K562 (cell line): ENCODE results near the gene PGAM2. TPM values are rescaled to one million over a fixed set of nuclear protein-coding genes. Genes with fewer than 3 reads are reported as not detected.

Source experiments
- GABPB1 ChIP-seq: sonication (generic); formaldehyde crosslinking; IDR thresholded peaks from 2 replicates; pipeline ENCODE4 v1.8.0; 2022; ENCODE audit warnings: mild to moderate bottlenecking, missing genetic modification reagents
- GTF2A2 ChIP-seq: IDR thresholded peaks from 2 replicates; pipeline ENCODE4 v1.6.1; 2016; ENCODE audit warnings: mild to moderate bottlenecking, missing genetic modification characterization, missing compliant biosample characterization
- HNRNPL ChIP-seq: fragments of 200-400 bp; formaldehyde crosslinking; IDR thresholded peaks from 2 replicates; pipeline ENCODE4 v1.6.1; 2017; ENCODE audit warnings: low read depth, mild to moderate bottlenecking, low read length
- JUN ChIP-seq, 2 experiments: sonication (generic) in 1 of 2; formaldehyde crosslinking in 1 of 2; IDR thresholded peaks; 2 replicates each; pipeline versions ENCODE4 v1.6.1 to v1.8.0; 2012 to 2022; ENCODE audit warnings: borderline replicate concordance in 2 of 2, mild to moderate bottlenecking in 2 of 2, improper control_type of control experiment in 1 of 2, low read depth in 1 of 2, low read length in 1 of 2, missing genetic modification reagents in 1 of 2
- MTA3 ChIP-seq: fragments of 450-650 bp; formaldehyde crosslinking; IDR thresholded peaks from 2 replicates; pipeline ENCODE4 v1.6.1; 2017; ENCODE audit warnings: mild to moderate bottlenecking, borderline replicate concordance
- NCOA2 ChIP-seq, 2 experiments: fragments of 450-650 bp; IDR thresholded peaks; 2 replicates each; pipeline ENCODE4 v1.6.1; 2018; ENCODE audit warnings: mild to moderate bottlenecking in 2 of 2, moderate library complexity in 1 of 2; ENCODE audit not compliant: partially characterized antibody in 2 of 2
- NCOA6 ChIP-seq: fragments of 450-650 bp; IDR thresholded peaks from 2 replicates; pipeline ENCODE4 v1.6.1; 2017; ENCODE audit warnings: mild to moderate bottlenecking
- RFX5 ChIP-seq: IDR thresholded peaks from 2 replicates; pipeline ENCODE4 v1.6.1; 2011; ENCODE audit warnings: low read depth, mild to moderate bottlenecking, improper control_type of control experiment, low read length
- TBP ChIP-seq: optimal IDR thresholded peaks from 2 replicates; pipeline ENCODE3; 2011; ENCODE audit warnings: low read depth, low read length, improper control_type of control experiment
- TEAD4 ChIP-seq, 2 experiments: sonication (generic) in 1 of 2; formaldehyde crosslinking in 1 of 2; IDR thresholded peaks; 2 replicates each; pipeline versions ENCODE4 v1.6.1 to v1.8.0; 2012 to 2022; ENCODE audit warnings: borderline replicate concordance in 1 of 2, inconsistent platforms in 1 of 2, low read length in 1 of 2, mild to moderate bottlenecking in 1 of 2, missing genetic modification reagents in 1 of 2
- polyA plus RNA-seq, 8 experiments: library from polyadenylated mRNA; depleted of rRNA in 4 of 8; stranded (reverse) in 5 of 8; unstranded in 3 of 8; fragments of >200 nt; fragmentation: Nextera tagmentation in 2 of 8; fragmentation: Illumina TruSeq in 1 of 8; extraction: Ambion mirVana in 2 of 8; extraction: Trizol in 1 of 8; gene quantifications; 2 replicates each; pipeline versions ENCODE4 v1.2.1 to v1.2.3, GENCODE V29; 2011 to 2014; ENCODE audit warnings: inconsistent platforms in 1 of 8, missing spikeins in 1 of 8
- total RNA-seq, 7 experiments: library from RNA; depleted of rRNA in 6 of 7; stranded (reverse); fragments of >200 nt in 6 of 7; fragmentation: Illumina TruSeq in 2 of 7; extraction: Trizol in 2 of 7; gene quantifications; 2 replicates each; pipeline versions ENCODE4 v1.2.1 to v1.2.3, GENCODE V29; 2011 to 2021; ENCODE audit warnings: low replicate concordance in 1 of 7
- TF ChIP-seq, protein P1 (sequence below): fragments of 250-450 bp; sonication (Bioruptor Pico); IDR thresholded peaks from 2 replicates; pipeline ENCODE4 v1.5.0; 2020; ENCODE audit warnings: mild to moderate bottlenecking
- TF ChIP-seq, protein P2 (sequence below): fragments of 450-650 bp; IDR thresholded peaks from 2 replicates; pipeline ENCODE4 v1.6.1; 2018; ENCODE audit not compliant: partially characterized antibody
- TF ChIP-seq, protein P3 (sequence below): fragments of 450-650 bp; IDR thresholded peaks from 2 replicates; pipeline ENCODE4 v1.6.1; 2018; ENCODE audit warnings: mild to moderate bottlenecking, low read depth; ENCODE audit not compliant: partially characterized antibody
- TF ChIP-seq, protein P4 (sequence below): fragments of 200-800 bp; sonication (Bioruptor generic); IDR thresholded peaks from 2 replicates; pipeline ENCODE4 v1.6.1; 2017; ENCODE audit warnings: missing genetic modification characterization, missing compliant biosample characterization
- TF ChIP-seq, protein P5 (sequence below): fragments of 250-450 bp; sonication (Bioruptor Pico); IDR thresholded peaks from 2 replicates; pipeline ENCODE4 v1.4.0; 2020; ENCODE audit warnings: mild to moderate bottlenecking

PGAM2 gene
- total and polyA plus RNA-seq, 9 of the 15 experiments (the other 6 are each of a cell fraction or from before 2014, with no cell fraction given) = not detected

DNA sequence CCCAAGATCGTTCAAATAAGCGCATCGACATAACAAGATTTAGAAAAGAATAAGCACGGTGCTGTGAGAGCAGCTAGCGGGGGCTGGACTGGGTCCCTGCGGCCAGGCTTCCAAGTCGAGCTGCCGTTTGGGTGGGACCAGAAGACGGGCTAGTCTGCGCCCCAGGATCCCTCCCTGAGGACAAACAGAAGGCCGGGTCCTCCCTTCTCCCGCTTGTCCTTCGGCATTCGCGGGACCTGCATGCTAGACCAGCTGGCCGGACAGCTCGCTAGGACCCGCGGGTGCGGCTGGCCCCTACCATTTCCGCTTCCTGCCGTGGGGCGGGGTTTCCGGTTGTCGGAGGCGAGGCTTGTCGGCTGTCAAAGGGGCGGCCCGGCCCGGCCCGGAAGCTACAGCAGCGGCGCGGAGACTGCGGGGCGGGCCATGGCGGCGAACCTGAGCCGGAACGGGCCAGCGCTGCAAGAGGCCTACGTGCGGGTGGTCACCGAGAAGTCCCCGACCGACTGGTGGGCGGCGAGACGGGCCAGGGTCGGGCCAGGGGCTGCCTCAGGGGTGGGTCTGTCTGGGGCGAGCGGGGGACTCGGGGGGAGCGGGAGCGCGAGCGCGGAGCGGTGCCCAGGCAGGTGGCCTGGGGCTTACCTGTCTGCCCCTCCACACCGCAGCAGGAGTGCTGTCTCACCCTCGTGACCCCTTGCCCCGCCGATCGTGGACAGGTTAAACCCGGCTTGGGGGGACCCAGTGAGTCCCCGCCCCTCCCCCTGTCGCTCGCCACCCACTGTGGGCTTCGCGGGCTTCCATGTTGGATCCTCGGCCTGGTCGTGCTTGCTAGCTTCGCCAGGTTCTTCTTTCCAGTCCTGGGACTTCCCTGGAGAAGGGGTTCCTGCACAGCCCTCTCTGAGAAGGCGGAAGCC lies 20.8 kb downstream of the PGAM2 start, which contains the start of gene DBNL (continued):
- TF ChIP-seq, protein P1, sequence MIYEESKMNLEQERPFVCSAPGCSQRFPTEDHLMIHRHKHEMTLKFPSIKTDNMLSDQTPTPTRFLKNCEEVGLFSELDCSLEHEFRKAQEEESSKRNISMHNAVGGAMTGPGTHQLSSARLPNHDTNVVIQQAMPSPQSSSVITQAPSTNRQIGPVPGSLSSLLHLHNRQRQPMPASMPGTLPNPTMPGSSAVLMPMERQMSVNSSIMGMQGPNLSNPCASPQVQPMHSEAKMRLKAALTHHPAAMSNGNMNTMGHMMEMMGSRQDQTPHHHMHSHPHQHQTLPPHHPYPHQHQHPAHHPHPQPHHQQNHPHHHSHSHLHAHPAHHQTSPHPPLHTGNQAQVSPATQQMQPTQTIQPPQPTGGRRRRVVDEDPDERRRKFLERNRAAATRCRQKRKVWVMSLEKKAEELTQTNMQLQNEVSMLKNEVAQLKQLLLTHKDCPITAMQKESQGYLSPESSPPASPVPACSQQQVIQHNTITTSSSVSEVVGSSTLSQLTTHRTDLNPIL (CRISPR knock-in tag) = no peak
- TF ChIP-seq HNRNPL (no peak), GTF2A2 (tag) (no peak), TBP (peak; percentile 60), GABPB1 (peak; percentile 98), TEAD4 (IDR thresholded peaks at IDR 0.05; ENCODE audit: low read length) (peak; percentile 26; the same call in 1 of the 2 replicates), TEAD4 (CRISPR knock-in tag; IDR thresholded peaks at IDR 0.05; ENCODE audit: borderline replicate concordance) (no peak), NCOA6 (no peak), JUN (IDR thresholded peaks at IDR 0.05; ENCODE audit: borderline replicate concordance, low read depth, low read length) (no peak), JUN (CRISPR knock-in tag; IDR thresholded peaks at IDR 0.05; ENCODE audit: borderline replicate concordance) (0 out of 2 replicates have a peak, but pooled peaks have one; percentile 22), MTA3 (peak; percentile 62; the same call in 1 of the 2 replicates), RFX5 (no peak), NCOA2 (IDR thresholded peaks at IDR 0.05; ENCODE audit: partially characterized antibody in 2 of 2) (no peak)
- TF ChIP-seq, protein P2, sequence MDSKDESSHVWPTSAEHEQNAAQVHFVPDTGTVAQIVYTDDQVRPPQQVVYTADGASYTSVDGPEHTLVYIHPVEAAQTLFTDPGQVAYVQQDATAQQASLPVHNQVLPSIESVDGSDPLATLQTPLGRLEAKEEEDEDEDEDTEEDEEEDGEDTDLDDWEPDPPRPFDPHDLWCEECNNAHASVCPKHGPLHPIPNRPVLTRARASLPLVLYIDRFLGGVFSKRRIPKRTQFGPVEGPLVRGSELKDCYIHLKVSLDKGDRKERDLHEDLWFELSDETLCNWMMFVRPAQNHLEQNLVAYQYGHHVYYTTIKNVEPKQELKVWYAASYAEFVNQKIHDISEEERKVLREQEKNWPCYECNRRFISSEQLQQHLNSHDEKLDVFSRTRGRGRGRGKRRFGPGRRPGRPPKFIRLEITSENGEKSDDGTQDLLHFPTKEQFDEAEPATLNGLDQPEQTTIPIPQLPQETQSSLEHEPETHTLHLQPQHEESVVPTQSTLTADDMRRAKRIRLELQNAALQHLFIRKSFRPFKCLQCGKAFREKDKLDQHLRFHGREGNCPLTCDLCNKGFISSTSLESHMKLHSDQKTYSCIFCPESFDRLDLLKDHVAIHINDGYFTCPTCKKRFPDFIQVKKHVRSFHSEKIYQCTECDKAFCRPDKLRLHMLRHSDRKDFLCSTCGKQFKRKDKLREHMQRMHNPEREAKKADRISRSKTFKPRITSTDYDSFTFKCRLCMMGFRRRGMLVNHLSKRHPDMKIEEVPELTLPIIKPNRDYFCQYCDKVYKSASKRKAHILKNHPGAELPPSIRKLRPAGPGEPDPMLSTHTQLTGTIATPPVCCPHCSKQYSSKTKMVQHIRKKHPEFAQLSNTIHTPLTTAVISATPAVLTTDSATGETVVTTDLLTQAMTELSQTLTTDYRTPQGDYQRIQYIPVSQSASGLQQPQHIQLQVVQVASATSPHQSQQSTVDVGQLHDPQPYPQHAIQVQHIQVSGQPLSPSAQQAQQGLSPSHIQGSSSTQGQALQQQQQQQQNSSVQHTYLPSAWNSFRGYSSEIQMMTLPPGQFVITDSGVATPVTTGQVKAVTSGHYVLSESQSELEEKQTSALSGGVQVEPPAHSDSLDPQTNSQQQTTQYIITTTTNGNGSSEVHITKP = peak; percentile 9
- TF ChIP-seq, protein P3, sequence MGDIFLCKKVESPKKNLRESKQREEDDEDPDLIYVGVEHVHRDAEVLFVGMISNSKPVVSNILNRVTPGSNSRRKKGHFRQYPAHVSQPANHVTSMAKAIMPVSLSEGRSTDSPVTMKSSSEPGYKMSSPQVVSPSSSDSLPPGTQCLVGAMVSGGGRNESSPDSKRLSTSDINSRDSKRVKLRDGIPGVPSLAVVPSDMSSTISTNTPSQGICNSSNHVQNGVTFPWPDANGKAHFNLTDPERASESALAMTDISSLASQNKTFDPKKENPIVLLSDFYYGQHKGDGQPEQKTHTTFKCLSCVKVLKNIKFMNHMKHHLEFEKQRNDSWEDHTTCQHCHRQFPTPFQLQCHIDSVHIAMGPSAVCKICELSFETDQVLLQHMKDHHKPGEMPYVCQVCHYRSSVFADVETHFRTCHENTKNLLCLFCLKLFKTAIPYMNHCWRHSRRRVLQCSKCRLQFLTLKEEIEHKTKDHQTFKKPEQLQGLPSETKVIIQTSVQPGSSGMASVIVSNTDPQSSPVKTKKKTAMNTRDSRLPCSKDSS = no peak
- TF ChIP-seq, protein P4, sequence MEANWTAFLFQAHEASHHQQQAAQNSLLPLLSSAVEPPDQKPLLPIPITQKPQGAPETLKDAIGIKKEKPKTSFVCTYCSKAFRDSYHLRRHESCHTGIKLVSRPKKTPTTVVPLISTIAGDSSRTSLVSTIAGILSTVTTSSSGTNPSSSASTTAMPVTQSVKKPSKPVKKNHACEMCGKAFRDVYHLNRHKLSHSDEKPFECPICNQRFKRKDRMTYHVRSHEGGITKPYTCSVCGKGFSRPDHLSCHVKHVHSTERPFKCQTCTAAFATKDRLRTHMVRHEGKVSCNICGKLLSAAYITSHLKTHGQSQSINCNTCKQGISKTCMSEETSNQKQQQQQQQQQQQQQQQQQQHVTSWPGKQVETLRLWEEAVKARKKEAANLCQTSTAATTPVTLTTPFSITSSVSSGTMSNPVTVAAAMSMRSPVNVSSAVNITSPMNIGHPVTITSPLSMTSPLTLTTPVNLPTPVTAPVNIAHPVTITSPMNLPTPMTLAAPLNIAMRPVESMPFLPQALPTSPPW (CRISPR knock-in tag) = peak; percentile 87
- TF ChIP-seq, protein P5, sequence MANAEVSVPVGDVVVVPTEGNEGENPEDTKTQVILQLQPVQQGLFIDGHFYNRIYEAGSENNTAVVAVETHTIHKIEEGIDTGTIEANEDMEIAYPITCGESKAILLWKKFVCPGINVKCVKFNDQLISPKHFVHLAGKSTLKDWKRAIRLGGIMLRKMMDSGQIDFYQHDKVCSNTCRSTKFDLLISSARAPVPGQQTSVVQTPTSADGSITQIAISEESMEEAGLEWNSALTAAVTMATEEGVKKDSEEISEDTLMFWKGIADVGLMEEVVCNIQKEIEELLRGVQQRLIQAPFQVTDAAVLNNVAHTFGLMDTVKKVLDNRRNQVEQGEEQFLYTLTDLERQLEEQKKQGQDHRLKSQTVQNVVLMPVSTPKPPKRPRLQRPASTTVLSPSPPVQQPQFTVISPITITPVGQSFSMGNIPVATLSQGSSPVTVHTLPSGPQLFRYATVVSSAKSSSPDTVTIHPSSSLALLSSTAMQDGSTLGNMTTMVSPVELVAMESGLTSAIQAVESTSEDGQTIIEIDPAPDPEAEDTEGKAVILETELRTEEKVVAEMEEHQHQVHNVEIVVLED (CRISPR knock-in tag) = no peak
